Esophagus squamous epithelium (tissue), 5 donors: ENCODE data around the gene DLL3. TPM values are rescaled to one million over a fixed set of nuclear protein-coding genes. Genes with fewer than 3 reads are reported as not detected.
"Not testable (repeated sequence)": the region's sequence is repeated elsewhere in the genome, so short reads cannot be mapped to it uniquely, and the experiment has no call there.

Experiments used
- DNase-seq: peaks from one replicate; lab custom pipeline; 2025; lab: John Stamatoyannopoulos, UW
- H3K27ac ChIP-seq, 4 donors: fragments of 200-600 bp; sonication (generic); one replicate each; pipeline ENCODE4 v1.5.1; 2016 to 2019; ENCODE audit warnings: mild to moderate bottlenecking in 1 of 4
- H3K27me3 ChIP-seq, 4 donors: fragments of 200-600 bp; sonication (generic); 1 replicate in 3 of 4; 2 replicates in 1 of 4; pipeline versions ENCODE4 v1.5.1 to v1.6.0; 2017 to 2021; ENCODE audit warnings: antibody characterized with exemption in 1 of 4
- H3K36me3 ChIP-seq, 3 donors: fragments of 200-600 bp; sonication (generic); one replicate each; pipeline ENCODE4 v1.5.1; 2016 to 2019
- H3K4me1 ChIP-seq, 3 donors: fragments of 200-600 bp; sonication (generic); one replicate each; pipeline ENCODE4 v1.5.1; 2017 to 2019
- H3K4me3 ChIP-seq, 4 donors: fragments of 200-600 bp; sonication (generic); 1 replicate in 3 of 4; 2 replicates in 1 of 4; pipeline ENCODE4 v1.5.1; 2016 to 2019; ENCODE audit warnings: mild to moderate bottlenecking in 2 of 4, moderate library complexity in 1 of 4
- H3K9me3 ChIP-seq, 3 donors: fragments of 200-600 bp; sonication (generic); one replicate each; pipeline ENCODE4 v1.5.1; 2016 to 2019
- POLR2A ChIP-seq, 4 donors: fragments of 450-650 bp; IDR thresholded peaks; one replicate each; pipeline ENCODE4 v1.6.1; 2017; ENCODE audit warnings: antibody characterized with exemption in 4 of 4, mild to moderate bottlenecking in 4 of 4, moderate library complexity in 3 of 4
- WGBS, 2 donors: methylation state at CpG; one replicate each; pipeline ENCODE4 v1.1.5; 2018; 5-methylcytosine and 5-hydroxymethylcytosine counted together
- intact Hi-C: fragments of 100-400 bp; cut with DNase I; formaldehyde crosslinking; loops from one replicate; pipeline ENCODE4 v1.15.0; 2022
- total RNA-seq, 4 donors: library from RNA; depleted of rRNA; stranded (reverse); fragments of >200 nt; gene quantifications; one replicate each; pipeline ENCODE4 v1.1.0, GENCODE V29; 2016
- TF ChIP-seq, protein P1 (sequence below), 6 experiments: fragments of 450-650 bp in 4 of 6; fragments of 200-600 bp in 2 of 6; sonication (generic) in 2 of 6; IDR thresholded peaks; one replicate each; pipeline ENCODE4 v1.5.1; 2016 to 2019; ENCODE audit warnings: antibody characterized with exemption in 6 of 6, mild to moderate bottlenecking in 4 of 6, moderate library complexity in 4 of 6
- donor health status: DM: yes; HTN: yes; CAD: no.

DLL3 gene
- total RNA-seq, 4 donors from 2014 or later = not detected

DNA sequence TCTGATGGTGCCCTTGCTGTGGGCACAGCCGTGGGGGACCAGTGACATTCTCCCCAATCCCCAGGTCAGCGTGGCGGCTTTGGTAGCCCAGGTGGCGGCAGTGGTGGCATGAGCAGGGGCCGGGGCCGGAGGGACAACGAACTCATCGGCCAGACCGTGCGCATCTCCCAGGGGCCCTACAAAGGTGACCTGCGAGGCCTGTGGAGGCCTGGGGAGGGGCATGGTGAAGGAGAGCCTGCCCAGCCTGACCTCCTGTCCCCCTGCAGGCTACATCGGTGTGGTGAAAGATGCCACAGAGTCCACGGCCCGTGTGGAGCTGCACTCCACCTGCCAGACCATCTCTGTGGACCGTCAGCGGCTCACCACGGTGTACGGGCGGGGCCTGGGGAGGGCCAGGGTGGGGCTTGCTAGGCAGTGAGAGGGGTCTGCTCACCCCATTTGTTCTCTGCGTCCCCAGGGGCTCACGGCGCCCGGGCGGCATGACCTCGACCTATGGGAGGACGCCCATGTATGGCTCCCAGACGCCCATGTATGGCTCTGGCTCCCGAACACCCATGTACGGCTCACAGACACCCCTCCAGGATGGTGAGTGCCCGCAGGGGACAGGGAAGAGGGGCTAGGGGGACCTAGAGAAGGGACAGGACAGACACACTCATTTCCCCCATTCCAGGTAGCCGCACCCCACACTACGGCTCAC lies 25.9 kb upstream of the DLL3 start:
- TF ChIP-seq, protein P1, sequence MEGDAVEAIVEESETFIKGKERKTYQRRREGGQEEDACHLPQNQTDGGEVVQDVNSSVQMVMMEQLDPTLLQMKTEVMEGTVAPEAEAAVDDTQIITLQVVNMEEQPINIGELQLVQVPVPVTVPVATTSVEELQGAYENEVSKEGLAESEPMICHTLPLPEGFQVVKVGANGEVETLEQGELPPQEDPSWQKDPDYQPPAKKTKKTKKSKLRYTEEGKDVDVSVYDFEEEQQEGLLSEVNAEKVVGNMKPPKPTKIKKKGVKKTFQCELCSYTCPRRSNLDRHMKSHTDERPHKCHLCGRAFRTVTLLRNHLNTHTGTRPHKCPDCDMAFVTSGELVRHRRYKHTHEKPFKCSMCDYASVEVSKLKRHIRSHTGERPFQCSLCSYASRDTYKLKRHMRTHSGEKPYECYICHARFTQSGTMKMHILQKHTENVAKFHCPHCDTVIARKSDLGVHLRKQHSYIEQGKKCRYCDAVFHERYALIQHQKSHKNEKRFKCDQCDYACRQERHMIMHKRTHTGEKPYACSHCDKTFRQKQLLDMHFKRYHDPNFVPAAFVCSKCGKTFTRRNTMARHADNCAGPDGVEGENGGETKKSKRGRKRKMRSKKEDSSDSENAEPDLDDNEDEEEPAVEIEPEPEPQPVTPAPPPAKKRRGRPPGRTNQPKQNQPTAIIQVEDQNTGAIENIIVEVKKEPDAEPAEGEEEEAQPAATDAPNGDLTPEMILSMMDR (IDR thresholded peaks at IDR 0.05) = no peak
- no peak for TF ChIP-seq POLR2A (IDR thresholded peaks at IDR 0.05)
- peaks cover 59 to 92% (median 78%) of the 10 kb centered on the region in 3 donors for H3K36me3 ChIP-seq
- no peak overlapping the region for H3K27ac ChIP-seq
- intact Hi-C loops = loop anchor here (10.0 kb wide), 1 partner anchor 62 kb away; the partner anchor contains the start of gene EID2B
- 84 to 92% methylated on average over 5 to 10 of the region's 32 CpGs for whole genome bisulfite sequencing, 2 donors
- H3K4me3 ChIP-seq = no peak overlapping the region
- no peak for DNase-seq
- H3K27me3 ChIP-seq = no peaks in the 10 kb centered on the region
- H3K9me3 ChIP-seq = no peaks in the 10 kb centered on the region
- H3K4me1 ChIP-seq = no peaks in the 10 kb centered on the region

DNA sequence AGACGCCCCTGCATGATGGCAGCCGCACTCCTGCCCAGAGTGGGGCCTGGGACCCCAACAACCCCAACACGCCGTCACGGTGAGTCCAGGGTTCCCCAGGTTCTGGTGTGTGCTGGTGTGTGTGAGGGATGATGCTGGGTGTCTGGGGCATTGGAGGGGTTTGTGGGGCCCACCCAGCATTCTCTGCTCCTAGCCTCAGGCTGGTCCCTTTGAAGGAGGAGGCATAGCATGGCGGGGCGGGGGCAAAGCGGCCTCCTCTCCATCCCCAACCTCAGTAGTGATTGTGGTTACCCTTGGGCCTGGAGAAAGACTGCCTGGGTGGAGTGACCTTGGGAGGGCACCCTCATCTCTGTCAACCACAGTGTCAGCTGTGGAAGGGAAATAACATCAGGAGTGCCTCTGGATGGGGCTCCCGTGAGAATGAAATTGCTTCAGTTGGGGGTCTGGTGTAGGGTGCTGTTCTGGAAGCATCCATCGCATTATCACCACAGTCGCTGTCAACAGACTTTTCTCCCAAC lies 25.2 kb upstream of the DLL3 start:
- H3K27me3 ChIP-seq = no peaks in the 10 kb centered on the region
- H3K36me3 ChIP-seq = peaks cover 55 to 86% (median 72%) of the 10 kb centered on the region in 3 donors
- WGBS, 2 donors = 80% methylated on average over 7 to 8 of the region's 11 CpGs
- intact Hi-C loops = loop anchor here (10.0 kb wide), 1 partner anchor 61 kb away; the partner anchor contains the start of gene EID2B
- H3K9me3 ChIP-seq = no peaks in the 10 kb centered on the region
- DNase-seq = no peak
- TF ChIP-seq, protein P1 (IDR thresholded peaks at IDR 0.05) = no peak
- no peak for TF ChIP-seq POLR2A (IDR thresholded peaks at IDR 0.05)
- H3K27ac ChIP-seq = no peak overlapping the region
- H3K4me3 ChIP-seq = no peak overlapping the region
- no peaks in the 10 kb centered on the region for H3K4me1 ChIP-seq

DNA sequence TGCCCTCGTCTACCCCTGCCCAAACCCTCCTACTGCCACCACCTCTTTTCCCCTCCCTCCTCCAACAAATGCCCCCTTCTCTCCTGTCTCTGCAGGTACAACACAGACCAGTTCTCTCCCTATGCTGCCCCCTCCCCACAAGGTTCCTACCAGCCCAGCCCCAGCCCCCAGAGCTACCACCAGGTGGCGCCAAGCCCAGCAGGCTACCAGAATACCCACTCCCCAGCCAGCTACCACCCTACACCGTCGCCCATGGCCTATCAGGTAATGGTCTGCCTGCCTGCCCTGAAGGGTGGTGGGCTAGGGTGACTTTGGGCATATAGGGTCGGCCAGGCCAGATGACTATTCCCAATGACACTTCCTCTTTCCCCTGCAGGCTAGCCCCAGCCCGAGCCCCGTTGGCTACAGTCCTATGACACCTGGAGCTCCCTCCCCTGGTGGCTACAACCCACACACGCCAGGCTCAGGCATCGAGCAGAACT lies 24.6 kb upstream of the DLL3 start:
- Histone ChIP-seq H3K4me3 (no peak overlapping the region), H3K36me3 (peaks cover 49 to 79% (median 65%) of the 10 kb centered on the region in 3 donors), H3K9me3 (no peaks in the 10 kb centered on the region), H3K27me3 (no peaks in the 10 kb centered on the region), H3K27ac (no peak overlapping the region), H3K4me1 (peaks cover 0 to under 1% (median 0%) of the 10 kb centered on the region in 3 donors)
- 27 to 48% methylated on average over 5 to 7 of the region's 9 CpGs for WGBS, 2 donors
- intact Hi-C loops = loop anchor here (10.0 kb wide), 1 partner anchor 61 kb away; the partner anchor contains the start of gene EID2B
- DNase-seq = no peak
- TF ChIP-seq POLR2A (IDR thresholded peaks at IDR 0.05) = no peak
- TF ChIP-seq, protein P1 (IDR thresholded peaks at IDR 0.05) = peak; percentile 52 to 82 (median 60)

DNA sequence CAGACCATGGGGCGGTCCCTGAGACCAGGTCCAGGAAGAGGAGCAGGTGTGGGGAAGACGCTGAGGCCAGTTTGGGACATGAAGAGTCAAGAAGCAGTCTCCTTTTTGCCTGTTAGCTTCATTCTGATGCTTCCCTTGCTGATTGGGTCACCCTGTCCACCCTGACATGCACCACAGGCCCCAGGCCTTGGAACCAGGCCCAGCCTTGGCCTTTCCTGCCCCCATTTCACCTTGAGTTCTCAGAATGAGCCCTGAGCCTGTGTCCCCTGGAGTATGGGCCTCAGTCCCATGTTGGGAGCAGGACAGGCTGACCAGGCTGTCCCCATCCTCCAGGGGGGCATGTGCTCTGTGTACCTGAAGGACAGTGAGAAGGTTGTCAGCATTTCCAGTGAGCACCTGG lies 23.0 kb upstream of the DLL3 start:
- no peaks in the 10 kb centered on the region for H3K9me3 ChIP-seq
- H3K36me3 ChIP-seq = peaks cover 33 to 64% (median 49%) of the 10 kb centered on the region in 3 donors
- no peak for DNase-seq
- intact Hi-C loops = loop anchor here (10.0 kb wide), 1 partner anchor 59 kb away; the partner anchor contains the start of gene EID2B
- WGBS, 2 donors = 93 to 100% methylated on average over 1 to 2 of the region's 2 CpGs
- peaks cover 0 to 12% (median 7%) of the 10 kb centered on the region in 3 donors for H3K4me1 ChIP-seq
- H3K27ac ChIP-seq = no peak overlapping the region
- no peaks in the 10 kb centered on the region for H3K27me3 ChIP-seq
- TF ChIP-seq, protein P1 (IDR thresholded peaks at IDR 0.05) = no peak
- no peak for TF ChIP-seq POLR2A (IDR thresholded peaks at IDR 0.05)
- H3K4me3 ChIP-seq = no peak overlapping the region

DNA sequence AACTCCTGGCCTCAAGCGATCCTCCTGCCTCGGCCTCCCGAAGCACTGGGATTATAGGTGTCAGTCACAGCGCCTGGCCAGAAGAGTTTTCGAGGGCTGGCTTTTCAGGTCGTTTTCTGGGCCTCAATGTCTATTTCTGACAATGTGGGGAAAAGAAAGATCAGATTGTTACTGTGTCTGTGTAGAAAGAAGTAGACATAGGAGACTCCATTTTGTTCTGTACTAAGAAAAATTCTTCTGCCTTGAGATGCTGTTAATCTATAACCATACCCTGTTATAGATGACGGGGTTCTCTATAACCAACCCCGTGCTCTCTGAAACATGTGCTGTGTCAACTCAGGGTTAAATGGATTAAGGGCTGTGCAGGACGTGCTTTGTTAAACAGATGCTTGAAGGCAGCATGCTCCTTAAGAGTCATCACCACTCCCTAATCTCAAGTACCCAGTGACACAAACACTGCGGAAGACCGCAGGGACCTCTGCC lies 19.4 kb upstream of the DLL3 start:
- not testable (repeated sequence) for H3K9me3 ChIP-seq, H3K4me3 ChIP-seq, DNase-seq, H3K27me3 ChIP-seq
- WGBS, 2 donors = 41 to 64% methylated on average over 8 to 11 of the region's 11 CpGs
- Histone ChIP-seq H3K27ac (peak overlapping the region in 3 of 4 donors; percentile 88 to 90 (median 90)), H3K4me1 (peaks cover 10 to 26% (median 15%) of the 10 kb centered on the region in 3 donors), H3K36me3 (peaks cover 10 to 46% (median 16%) of the 10 kb centered on the region in 3 donors)
- intact Hi-C loops = loop anchor here (10.0 kb wide), 1 partner anchor 55 kb away; the partner anchor contains the start of gene EID2B
